Caco-2 (cell line): ENCODE measurements around the gene SHISAL2B. TPM values are rescaled to one million over a fixed set of nuclear protein-coding genes. Genes with fewer than 3 reads are reported as not detected.

Experiments
- BruUV-seq: library from RNA; stranded (reverse); fragments of 400-500 nt; replicated peaks from 2 replicates; lab custom pipeline; 2021; lab: Mats Ljungman, UMichigan
- CTCF ChIA-PET: fragments of 300-600 bp; sonication (Branson Sonifier 250); formaldehyde crosslinking; loops from one replicate; lab custom pipeline; 2022; ENCODE audit warnings: antibody characterized with exemption; lab: Charles Lee
- POLR2A ChIA-PET: fragments of 300-600 bp; sonication (Branson Sonifier 250); formaldehyde crosslinking; loops from one replicate; lab custom pipeline; 2022; ENCODE audit warnings: antibody characterized with exemption; lab: Charles Lee
- DNase-seq, 2 experiments: peaks; one replicate each; pipeline versions ENCODE4 v3.0.0 to v3.0.0-alpha.2; 2020 to 2022
- H3K27me3 ChIP-seq: replicated peaks from 2 replicates; pipeline ENCODE4 v1.6.0; 2011; ENCODE audit warnings: low read length; ENCODE audit not compliant: control insufficient read depth, insufficient read depth
- H3K36me3 ChIP-seq: 2 replicates; pipeline ENCODE4 v1.5.1; 2011; ENCODE audit warnings: low read length; ENCODE audit not compliant: control insufficient read depth, insufficient read depth
- H3K4me1 ChIP-seq: fragments of 250-450 bp; sonication (Bioruptor Pico); 2 replicates; pipeline ENCODE4 v1.5.1; 2020; ENCODE audit warnings: mild to moderate bottlenecking
- H3K4me3 ChIP-seq: 2 replicates; pipeline ENCODE4 v1.5.1; 2011; ENCODE audit warnings: low read depth, mild to moderate bottlenecking, control low read depth, low read length
- H3K9me3 ChIP-seq: fragments of 250-450 bp; sonication (Bioruptor Pico); 2 replicates; pipeline ENCODE4 v1.5.1; 2020; ENCODE audit warnings: mild to moderate bottlenecking, moderate library complexity
- H3K27ac Mint-ChIP-seq: one replicate; pipeline ENCODE4 v1.8.0; 2022; ENCODE audit warnings: mixed read lengths; ENCODE audit not compliant: unreplicated experiment
- H3K27me3 Mint-ChIP-seq: one replicate; pipeline ENCODE4 v1.8.0; 2022; ENCODE audit warnings: mixed read lengths; ENCODE audit not compliant: insufficient read depth, unreplicated experiment
- H3K36me3 Mint-ChIP-seq: one replicate; pipeline ENCODE4 v1.8.0; 2022; ENCODE audit warnings: mild to moderate bottlenecking, mixed read lengths; ENCODE audit not compliant: insufficient read depth, unreplicated experiment
- H3K4me1 Mint-ChIP-seq: one replicate; pipeline ENCODE4 v1.8.0; 2022; ENCODE audit warnings: low read depth, mixed read lengths; ENCODE audit not compliant: unreplicated experiment
- H3K4me3 Mint-ChIP-seq: one replicate; pipeline ENCODE4 v1.8.0; 2022; ENCODE audit warnings: mild to moderate bottlenecking, moderate library complexity, mixed read lengths; ENCODE audit not compliant: unreplicated experiment
- H3K9me3 Mint-ChIP-seq: one replicate; pipeline ENCODE4 v1.8.0; 2022; ENCODE audit warnings: mixed read lengths; ENCODE audit not compliant: unreplicated experiment
- CTCF ChIP-seq, 2 experiments: fragments of 200-600 bp in 1 of 2; IDR thresholded peaks; 1 replicate in 1 of 2; 2 replicates in 1 of 2; pipeline versions ENCODE4 v1.5.1 to v1.8.0; 2011 to 2022; ENCODE audit warnings: antibody characterized with exemption in 1 of 2, control low read depth in 1 of 2, inconsistent platforms in 1 of 2, low read depth in 1 of 2, low read length in 1 of 2, mild to moderate bottlenecking in 1 of 2, moderate library complexity in 1 of 2; ENCODE audit not compliant: insufficient read depth in 1 of 2, severe bottlenecking in 1 of 2, unreplicated experiment in 1 of 2
- intact Hi-C: fragments of 100-400 bp; cut with micrococcal nuclease; formaldehyde crosslinking; loops from one replicate; pipeline ENCODE4 v1.10.0; 2022; ENCODE audit not compliant: unreplicated experiment
- total RNA-seq: library from RNA; stranded (reverse); gene quantifications from 2 replicates; pipeline ENCODE4 v1.2.3, GENCODE V29; 2022

Gene SHISAL2B
- total RNA-seq, 1 experiment from 2014 or later, result not detected

GRCh38 chr5:64758901-64759300 lies 68.6 kb downstream of the SHISAL2B start:
- no peak overlapping the region for H3K4me3 ChIP-seq
- Mint-ChIP-seq H3K4me1 (no peaks in the 10 kb centered on the region), H3K27ac (no peak overlapping the region), H3K27me3 (no peaks in the 10 kb centered on the region), H3K4me3 (no peak overlapping the region), H3K9me3 (no peaks in the 10 kb centered on the region), H3K36me3 (peaks cover 5% of the 10 kb centered on the region)
- H3K9me3 ChIP-seq, result no peaks in the 10 kb centered on the region
- no TSS peak for BruUV-seq
- no peak for DNase-seq
- intact Hi-C loops, result no loop called here
- CTCF ChIA-PET, result no interaction called here
- no peaks in the 10 kb centered on the region for H3K4me1 ChIP-seq
- 0 out of 2 replicates have a peak, but pooled peaks cover 2% of the 10 kb centered on the region for H3K36me3 ChIP-seq
- H3K27me3 ChIP-seq, result no peaks in the 10 kb centered on the region
- TF ChIP-seq CTCF (IDR thresholded peaks at IDR 0.05; ENCODE audit: insufficient read depth in 1 of 2, low read depth in 1 of 2, low read length in 1 of 2, severe bottlenecking in 1 of 2, unreplicated experiment in 1 of 2), result no peak
- POLR2A ChIA-PET, result no interaction called here

- Histone ChIP-seq H3K27me3 (no peaks in the 10 kb centered on the region), H3K36me3 (no peaks in the 10 kb centered on the region), H3K4me1 (no peaks in the 10 kb centered on the region), H3K9me3 (no peaks in the 10 kb centered on the region), H3K4me3 (no peak overlapping the region)
- H3K36me3 Mint-ChIP-seq, result peaks cover 5% of the 10 kb centered on the region
- ChIA-PET POLR2A (no interaction called here), CTCF (no interaction called here)
- H3K27ac Mint-ChIP-seq, result no peak overlapping the region
- no peak overlapping the region for H3K4me3 Mint-ChIP-seq
- H3K4me1 Mint-ChIP-seq, result no peaks in the 10 kb centered on the region
- intact Hi-C loops, result no loop called here
- no peak for TF ChIP-seq CTCF (IDR thresholded peaks at IDR 0.05; ENCODE audit: insufficient read depth in 1 of 2, low read depth in 1 of 2, low read length in 1 of 2, severe bottlenecking in 1 of 2, unreplicated experiment in 1 of 2)
- no TSS peak for BruUV-seq
- no peak for DNase-seq
- no peaks in the 10 kb centered on the region for H3K9me3 Mint-ChIP-seq
- H3K27me3 Mint-ChIP-seq, result no peaks in the 10 kb centered on the region
These were observed 69.8 kb downstream of the SHISAL2B start for GRCh38 chr5:64759960-64760660.

GRCh38 chr5:64763948-64764503 lies 73.7 kb downstream of the SHISAL2B start:
- CTCF ChIA-PET, result interaction anchor here (1.0 kb wide), 1 partner anchor 21 kb away, joined by 3 read pairs; no protein-coding TSS in a partner anchor
- no peak for DNase-seq
- no TSS peak for BruUV-seq

More at GRCh38 chr5:64763948-64764503, 73.7 kb downstream of the SHISAL2B start:
- POLR2A ChIA-PET, result no interaction called here
- Histone ChIP-seq H3K4me3 (no peak overlapping the region), H3K4me1 (peaks cover 11% of the 10 kb centered on the region), H3K27me3 (no peaks in the 10 kb centered on the region), H3K9me3 (no peaks in the 10 kb centered on the region), H3K36me3 (no peaks in the 10 kb centered on the region; the same call in 1 of the 2 replicates)
- Mint-ChIP-seq H3K27ac (no peak overlapping the region), H3K4me1 (peaks cover 16% of the 10 kb centered on the region), H3K4me3 (no peak overlapping the region), H3K36me3 (peaks cover 11% of the 10 kb centered on the region), H3K27me3 (no peaks in the 10 kb centered on the region), H3K9me3 (no peaks in the 10 kb centered on the region)
- TF ChIP-seq CTCF (IDR thresholded peaks at IDR 0.05; ENCODE audit: insufficient read depth in 1 of 2, low read depth in 1 of 2, low read length in 1 of 2, severe bottlenecking in 1 of 2, unreplicated experiment in 1 of 2), result no peak
- intact Hi-C loops, result no loop called here
